Fibroblast of lung (primary cell): ENCODE measurements around the gene EFCAB8. TPM values are rescaled to one million over a fixed set of nuclear protein-coding genes. Genes with fewer than 3 reads are reported as not detected.

Experiments used
- DNase-seq, 2 donors: peaks; one replicate each; pipeline versions ENCODE4 v3.0.0 to v3.0.0-alpha.2; 2010; ENCODE audit warnings: low read depth in 2 of 2
- H2AFZ ChIP-seq: 2 replicates; pipeline ENCODE4 v1.5.1; 2012; ENCODE audit warnings: low read length, control low read depth, inconsistent platforms
- H3K27ac ChIP-seq: 2 replicates; pipeline ENCODE4 v1.5.1; 2011; ENCODE audit warnings: low read length, control low read depth; ENCODE audit not compliant: insufficient read depth
- H3K27me3 ChIP-seq: 2 replicates; pipeline ENCODE4 v1.5.1; 2011; ENCODE audit warnings: mild to moderate bottlenecking, low read length; ENCODE audit not compliant: control insufficient read depth, insufficient read depth
- H3K36me3 ChIP-seq: 2 replicates; pipeline ENCODE4 v1.5.1; 2011; ENCODE audit warnings: low read length; ENCODE audit not compliant: control insufficient read depth, insufficient read depth
- H3K4me1 ChIP-seq: 2 replicates; pipeline ENCODE4 v1.5.1; 2011; ENCODE audit warnings: low read length; ENCODE audit not compliant: control insufficient read depth, insufficient read depth; ENCODE audit errors: extremely low read depth
- H3K4me2 ChIP-seq: 2 replicates; pipeline ENCODE4 v1.5.1; 2011; ENCODE audit warnings: low read length, control low read depth; ENCODE audit not compliant: insufficient read depth; ENCODE audit errors: extremely low read depth
- H3K4me3 ChIP-seq, 4 experiments: fragments of 200-600 bp in 1 of 4; sonication (generic) in 1 of 4; replicated peaks in 1 of 4; 2 replicates each; pipeline ENCODE4 v1.5.1; 2011 to 2016; ENCODE audit warnings: low read length in 4 of 4, low read depth in 3 of 4, mild to moderate bottlenecking in 3 of 4, control low read depth in 2 of 4, inconsistent platforms in 1 of 4, mixed read lengths in 1 of 4; ENCODE audit not compliant: insufficient read depth in 1 of 4; ENCODE audit errors: control extremely low read depth in 1 of 4
- H3K79me2 ChIP-seq: 2 replicates; pipeline ENCODE4 v1.5.1; 2012; ENCODE audit warnings: mild to moderate bottlenecking, low read length, inconsistent platforms; ENCODE audit not compliant: control insufficient read depth, insufficient read depth
- H3K9ac ChIP-seq: 2 replicates; pipeline ENCODE4 v1.5.1; 2011; ENCODE audit warnings: mild to moderate bottlenecking, low read length, control low read depth; ENCODE audit not compliant: insufficient read depth
- H3K9me3 ChIP-seq: 2 replicates; pipeline ENCODE4 v1.5.1; 2012; ENCODE audit warnings: low read depth, low read length; ENCODE audit not compliant: control insufficient read depth, insufficient read depth
- H4K20me1 ChIP-seq: 2 replicates; pipeline ENCODE4 v1.5.1; 2011; ENCODE audit warnings: low read length; ENCODE audit not compliant: control insufficient read depth, insufficient read depth; ENCODE audit errors: extremely low read depth
- EZH2 ChIP-seq: IDR thresholded peaks from 2 replicates; pipeline ENCODE4 v1.5.1; 2012; ENCODE audit warnings: low read length, control low read depth, mild to moderate bottlenecking; ENCODE audit errors: missing control alignments
- polyA plus RNA-seq, 2 donors: library from polyadenylated mRNA; depleted of rRNA in 1 of 2; stranded (reverse) in 1 of 2; unstranded in 1 of 2; fragments of >200 nt; gene quantifications; 2 replicates each; pipeline ENCODE4 v1.2.1, GENCODE V29; 2011 to 2012; ENCODE audit warnings: missing spikeins in 1 of 2
- total RNA-seq: library from RNA; depleted of rRNA; stranded (reverse); fragments of >200 nt; gene quantifications from 2 replicates; pipeline ENCODE4 v1.2.1, GENCODE V29; 2014
- TF ChIP-seq, protein P1 (sequence below), 2 donors: IDR thresholded peaks in 1 of 2; conservative IDR thresholded peaks in 1 of 2; 1 replicate in 1 of 2; 2 replicates in 1 of 2; pipeline ENCODE4 v1.5.1; 2011 to 2012; ENCODE audit warnings: low read length in 2 of 2, control low read depth in 1 of 2, inconsistent platforms in 1 of 2, low read depth in 1 of 2, mild to moderate bottlenecking in 1 of 2

EFCAB8 gene
- total and polyA plus RNA-seq, 2 donors (not counting 1 experiment from before 2014, with no cell fraction given), result under 0.01 TPM; not detected in 1

DNA sequence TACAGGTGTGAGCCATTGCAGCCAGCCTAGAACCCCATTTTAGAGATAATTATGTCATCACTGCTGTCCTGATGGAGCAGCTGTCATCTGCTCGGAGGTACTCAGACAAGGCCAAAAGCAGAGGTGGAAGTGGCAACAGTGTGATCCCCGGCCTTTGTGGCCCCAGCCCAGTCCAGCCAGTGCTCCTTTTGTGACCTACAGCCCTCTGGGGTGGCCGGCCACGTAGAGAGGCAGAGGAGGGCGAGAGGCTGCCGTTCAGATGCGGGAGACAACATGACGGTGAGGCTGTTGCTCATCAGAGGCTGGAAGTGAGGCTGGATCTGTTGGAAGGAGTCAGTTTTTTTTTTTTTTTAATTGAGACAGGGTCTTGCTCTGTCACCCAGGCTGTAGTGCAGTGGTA lies 32.8 kb downstream of the EFCAB8 start:
- no peak overlapping the region for H2AFZ ChIP-seq
- no peak overlapping the region for H3K4me2 ChIP-seq
- no peak overlapping the region for H3K9ac ChIP-seq
- DNase-seq, result no peak
- no peaks in the 10 kb centered on the region for H3K79me2 ChIP-seq
- no peaks in the 10 kb centered on the region for H3K4me1 ChIP-seq
- no peaks in the 10 kb centered on the region for H3K9me3 ChIP-seq
- no peaks in the 10 kb centered on the region for H4K20me1 ChIP-seq
- TF ChIP-seq EZH2, result no peak
- TF ChIP-seq, protein P1, sequence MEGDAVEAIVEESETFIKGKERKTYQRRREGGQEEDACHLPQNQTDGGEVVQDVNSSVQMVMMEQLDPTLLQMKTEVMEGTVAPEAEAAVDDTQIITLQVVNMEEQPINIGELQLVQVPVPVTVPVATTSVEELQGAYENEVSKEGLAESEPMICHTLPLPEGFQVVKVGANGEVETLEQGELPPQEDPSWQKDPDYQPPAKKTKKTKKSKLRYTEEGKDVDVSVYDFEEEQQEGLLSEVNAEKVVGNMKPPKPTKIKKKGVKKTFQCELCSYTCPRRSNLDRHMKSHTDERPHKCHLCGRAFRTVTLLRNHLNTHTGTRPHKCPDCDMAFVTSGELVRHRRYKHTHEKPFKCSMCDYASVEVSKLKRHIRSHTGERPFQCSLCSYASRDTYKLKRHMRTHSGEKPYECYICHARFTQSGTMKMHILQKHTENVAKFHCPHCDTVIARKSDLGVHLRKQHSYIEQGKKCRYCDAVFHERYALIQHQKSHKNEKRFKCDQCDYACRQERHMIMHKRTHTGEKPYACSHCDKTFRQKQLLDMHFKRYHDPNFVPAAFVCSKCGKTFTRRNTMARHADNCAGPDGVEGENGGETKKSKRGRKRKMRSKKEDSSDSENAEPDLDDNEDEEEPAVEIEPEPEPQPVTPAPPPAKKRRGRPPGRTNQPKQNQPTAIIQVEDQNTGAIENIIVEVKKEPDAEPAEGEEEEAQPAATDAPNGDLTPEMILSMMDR (conservative IDR thresholded peaks at IDR 0.05 in 1 of 2, IDR thresholded peaks at IDR 0.05 in 1 of 2; ENCODE audit: low read depth in 1 of 2, low read length in 2 of 2), result no peak
- H3K27me3 ChIP-seq, result no peaks in the 10 kb centered on the region
- no peak overlapping the region for H3K4me3 ChIP-seq
- no peaks in the 10 kb centered on the region for H3K36me3 ChIP-seq
- no peak overlapping the region for H3K27ac ChIP-seq

DNA sequence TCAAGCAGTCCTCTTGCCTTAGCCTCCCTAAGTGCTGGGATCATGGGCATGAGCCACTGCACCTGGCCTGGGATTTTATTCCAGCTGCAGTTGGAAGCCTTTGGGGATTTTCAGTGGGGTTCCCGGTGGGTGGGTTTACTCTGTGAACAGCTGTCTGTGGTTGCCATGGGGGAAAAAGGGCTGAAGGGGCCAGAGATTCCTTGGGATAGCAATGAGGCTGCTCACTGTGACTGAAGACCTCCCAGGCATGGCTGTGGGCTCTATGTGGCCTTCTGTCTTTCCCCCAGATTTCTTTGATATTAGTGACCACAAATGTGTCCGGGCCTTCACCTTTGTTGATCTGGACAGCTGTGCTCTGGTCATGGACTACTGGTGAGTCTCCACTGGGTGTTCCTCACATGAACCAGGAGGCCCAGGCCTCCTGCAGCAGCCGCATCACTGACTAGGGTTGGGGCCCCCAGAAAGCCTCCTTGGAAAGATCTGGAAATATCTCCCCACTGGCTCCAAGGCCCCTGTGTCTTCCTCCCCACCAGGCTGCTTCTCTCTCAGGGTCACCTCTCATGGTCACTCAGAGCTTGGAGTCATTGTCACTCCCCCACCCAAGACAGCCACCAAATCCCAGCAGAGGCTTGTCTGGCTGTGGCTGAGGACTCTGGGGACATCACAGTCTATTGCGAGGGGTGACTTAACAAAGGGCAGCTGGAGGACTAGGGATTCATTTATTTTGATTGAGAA lies 33.4 kb downstream of the EFCAB8 start:
- no peaks in the 10 kb centered on the region for H3K9me3 ChIP-seq
- no peak overlapping the region for H2AFZ ChIP-seq
- DNase-seq, result no peak
- no peak overlapping the region for H3K4me2 ChIP-seq
- H3K9ac ChIP-seq, result no peak overlapping the region
- no peaks in the 10 kb centered on the region for H3K36me3 ChIP-seq
- no peaks in the 10 kb centered on the region for H3K4me1 ChIP-seq
- H3K27me3 ChIP-seq, result no peaks in the 10 kb centered on the region
- no peaks in the 10 kb centered on the region for H3K79me2 ChIP-seq
- no peaks in the 10 kb centered on the region for H4K20me1 ChIP-seq
- no peak overlapping the region for H3K27ac ChIP-seq
- TF ChIP-seq, protein P1 (conservative IDR thresholded peaks at IDR 0.05 in 1 of 2, IDR thresholded peaks at IDR 0.05 in 1 of 2; ENCODE audit: low read depth in 1 of 2, low read length in 2 of 2), result no peak
- no peak for TF ChIP-seq EZH2
- no peak overlapping the region for H3K4me3 ChIP-seq

DNA sequence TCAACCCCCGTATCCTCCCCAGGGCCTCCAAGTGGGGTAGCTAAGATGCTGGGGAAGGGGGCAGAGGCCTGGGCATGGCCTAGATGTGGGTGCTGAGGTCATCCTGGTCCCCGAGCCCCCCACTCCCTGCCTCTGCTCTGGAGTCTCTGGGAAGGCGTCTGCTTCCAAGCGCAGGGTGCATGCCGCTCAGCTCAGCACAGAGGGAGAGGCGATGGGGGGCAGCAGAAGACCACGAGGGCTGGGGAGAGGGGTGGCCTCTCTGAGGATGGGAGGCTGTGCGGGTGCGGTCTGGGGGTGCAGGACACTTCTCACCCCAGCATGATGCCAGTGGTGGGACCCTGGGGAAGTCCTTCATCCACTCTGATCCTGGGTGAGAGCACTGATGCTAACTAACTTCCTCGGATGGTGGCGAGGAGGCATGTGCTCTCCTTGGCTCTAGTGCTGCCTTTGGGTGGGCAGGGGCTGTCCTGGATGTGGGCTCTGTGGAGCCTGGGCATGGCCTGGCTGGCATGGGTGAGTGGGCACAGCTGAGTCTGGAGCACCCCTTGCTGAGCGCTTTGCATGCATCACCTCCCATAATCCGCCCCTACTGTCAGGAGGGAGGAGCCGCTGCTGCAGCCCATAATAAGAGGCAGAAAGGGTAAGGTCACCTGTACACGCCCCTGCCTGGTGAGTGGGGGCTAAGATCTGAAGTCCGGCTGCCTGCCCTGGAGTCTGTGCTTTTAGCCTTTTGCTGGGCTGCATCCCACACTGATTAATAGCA lies 34.7 kb downstream of the EFCAB8 start:
- no peak overlapping the region for H3K4me2 ChIP-seq
- no peak overlapping the region for H3K9ac ChIP-seq
- no peak overlapping the region for H3K4me3 ChIP-seq
- DNase-seq, result no peak
- H3K79me2 ChIP-seq, result no peaks in the 10 kb centered on the region
- TF ChIP-seq EZH2, result no peak
- TF ChIP-seq, protein P1 (conservative IDR thresholded peaks at IDR 0.05 in 1 of 2, IDR thresholded peaks at IDR 0.05 in 1 of 2; ENCODE audit: low read depth in 1 of 2, low read length in 2 of 2), result no peak
- H4K20me1 ChIP-seq, result no peaks in the 10 kb centered on the region
- no peaks in the 10 kb centered on the region for H3K4me1 ChIP-seq
- H2AFZ ChIP-seq, result no peak overlapping the region
- H3K9me3 ChIP-seq, result no peaks in the 10 kb centered on the region
- H3K27ac ChIP-seq, result no peak overlapping the region
- no peaks in the 10 kb centered on the region for H3K27me3 ChIP-seq
- H3K36me3 ChIP-seq, result no peaks in the 10 kb centered on the region
